GM12801 (cell line): ENCODE results near the gene UBE2V1.

ENCODE experiments used
- TF ChIP-seq, protein P1 (sequence below): IDR thresholded peaks from one replicate; pipeline ENCODE4 v1.5.1; 2011; ENCODE audit warnings: control low read depth; ENCODE audit not compliant: insufficient read length; ENCODE audit errors: extremely low read depth

UBE2V1 gene

DNA sequence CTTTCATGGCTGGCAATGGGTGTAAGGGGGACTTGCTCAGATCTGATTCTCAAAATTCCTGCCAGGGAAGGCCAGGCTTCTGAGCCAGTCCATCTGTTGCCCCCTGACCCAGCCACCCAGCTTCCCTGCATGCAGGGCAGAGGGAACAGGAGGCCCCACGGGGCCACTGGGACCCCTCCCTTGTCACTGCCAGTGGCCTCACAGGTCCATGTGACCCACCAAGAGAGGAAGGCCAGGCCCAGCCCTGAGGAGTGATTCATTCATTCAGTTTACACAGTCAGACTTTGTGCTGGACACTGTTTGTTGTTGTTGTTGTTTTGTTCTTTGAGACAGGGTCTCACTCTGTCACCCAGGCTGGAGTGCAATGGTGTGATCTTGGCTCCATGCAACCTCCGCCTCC is 39.5 kb downstream of the UBE2V1 start:
- TF ChIP-seq, protein P1, sequence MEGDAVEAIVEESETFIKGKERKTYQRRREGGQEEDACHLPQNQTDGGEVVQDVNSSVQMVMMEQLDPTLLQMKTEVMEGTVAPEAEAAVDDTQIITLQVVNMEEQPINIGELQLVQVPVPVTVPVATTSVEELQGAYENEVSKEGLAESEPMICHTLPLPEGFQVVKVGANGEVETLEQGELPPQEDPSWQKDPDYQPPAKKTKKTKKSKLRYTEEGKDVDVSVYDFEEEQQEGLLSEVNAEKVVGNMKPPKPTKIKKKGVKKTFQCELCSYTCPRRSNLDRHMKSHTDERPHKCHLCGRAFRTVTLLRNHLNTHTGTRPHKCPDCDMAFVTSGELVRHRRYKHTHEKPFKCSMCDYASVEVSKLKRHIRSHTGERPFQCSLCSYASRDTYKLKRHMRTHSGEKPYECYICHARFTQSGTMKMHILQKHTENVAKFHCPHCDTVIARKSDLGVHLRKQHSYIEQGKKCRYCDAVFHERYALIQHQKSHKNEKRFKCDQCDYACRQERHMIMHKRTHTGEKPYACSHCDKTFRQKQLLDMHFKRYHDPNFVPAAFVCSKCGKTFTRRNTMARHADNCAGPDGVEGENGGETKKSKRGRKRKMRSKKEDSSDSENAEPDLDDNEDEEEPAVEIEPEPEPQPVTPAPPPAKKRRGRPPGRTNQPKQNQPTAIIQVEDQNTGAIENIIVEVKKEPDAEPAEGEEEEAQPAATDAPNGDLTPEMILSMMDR: no peak

DNA sequence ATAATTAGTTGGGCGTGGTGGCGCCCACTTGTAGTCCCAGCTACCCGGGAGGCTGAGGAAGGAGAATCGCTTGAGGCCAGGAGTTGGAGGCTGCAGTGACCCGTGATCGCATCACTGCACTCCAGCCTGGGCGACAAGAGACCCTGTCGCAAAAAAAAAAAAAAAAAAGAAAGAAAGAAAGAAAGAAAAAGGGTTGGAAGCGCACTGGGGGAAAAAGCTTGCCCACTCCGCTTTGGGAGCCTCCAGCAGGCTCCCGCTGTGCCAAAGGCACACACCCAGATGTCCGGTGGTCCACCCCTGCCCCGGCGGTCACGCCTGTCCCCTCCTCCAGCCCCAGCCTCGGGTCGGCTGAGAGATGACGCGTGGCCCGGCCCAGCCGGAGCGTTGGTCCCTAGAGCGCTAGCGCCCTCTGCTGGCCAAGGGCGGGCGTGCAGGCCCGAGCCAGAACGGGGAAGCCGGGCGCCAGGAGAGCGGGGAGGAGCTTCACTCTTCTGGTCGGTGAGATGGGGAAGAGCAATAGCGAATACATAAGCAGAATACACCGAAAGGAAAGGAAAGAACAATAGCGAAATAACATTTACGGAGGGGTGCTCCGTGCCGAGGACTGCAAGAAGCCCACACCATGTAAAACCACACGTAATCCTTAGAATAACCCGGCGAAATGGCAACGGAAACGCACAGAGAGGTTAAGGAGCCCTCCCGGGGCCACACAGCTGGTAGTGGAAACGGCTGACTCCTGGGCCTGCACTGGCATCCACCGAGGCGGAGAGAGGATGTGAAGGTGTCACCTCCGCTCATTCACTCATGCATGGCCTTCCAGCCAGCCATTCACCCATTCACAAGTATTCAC is 41.7 kb downstream of the UBE2V1 start:
- TF ChIP-seq, protein P1: peak; percentile 63

DNA sequence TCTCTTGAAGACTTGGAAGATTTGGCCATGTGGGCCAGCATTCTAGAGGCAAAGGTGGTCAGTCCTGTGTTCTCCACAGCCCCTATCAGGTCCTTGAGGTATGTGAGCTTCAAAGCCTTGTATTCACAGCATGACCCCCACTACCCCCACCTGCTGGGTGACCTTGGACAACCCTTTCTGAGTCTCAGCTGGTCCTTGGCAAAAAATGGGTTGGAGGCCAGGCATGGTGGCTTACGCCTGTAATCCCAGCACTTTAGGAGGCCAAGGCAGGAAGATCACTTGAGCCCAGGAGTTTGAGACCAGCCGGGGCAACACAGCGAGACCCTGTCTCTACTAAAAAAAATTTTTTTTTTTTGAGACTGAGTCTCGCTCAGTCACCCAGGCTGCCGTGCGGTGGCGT is 42.6 kb downstream of the UBE2V1 start:
- TF ChIP-seq, protein P1: no peak

DNA sequence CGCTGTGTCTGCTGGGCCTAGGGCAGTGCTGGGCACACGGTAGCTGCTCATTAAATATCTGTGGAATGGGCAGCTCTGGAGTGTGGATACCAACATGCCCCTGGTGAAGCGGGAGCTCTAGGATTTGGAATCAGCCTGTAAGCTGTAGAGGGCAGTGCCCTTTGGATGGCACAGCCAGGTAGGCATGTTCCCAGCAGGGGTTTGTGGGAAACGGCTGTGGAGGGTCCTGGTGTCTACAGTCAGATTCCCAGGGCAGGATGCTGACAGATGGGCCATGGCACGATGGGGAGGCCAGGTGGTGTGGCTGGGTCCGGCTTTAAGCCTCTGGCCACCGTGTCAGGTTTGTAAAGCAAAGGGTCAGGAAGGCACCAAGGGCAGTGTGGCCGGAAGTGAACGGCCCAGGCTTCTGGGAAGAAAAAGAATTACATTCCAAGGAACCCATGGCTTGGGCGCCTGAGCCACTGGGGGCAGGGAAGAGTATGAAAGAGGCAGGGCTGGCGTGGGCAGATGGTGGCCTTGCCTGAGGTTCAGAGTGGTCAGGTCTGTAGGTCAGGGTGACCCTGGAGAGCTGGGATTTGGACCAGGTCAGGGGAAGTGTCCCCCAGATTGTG is 44.8 kb downstream of the UBE2V1 start:
- TF ChIP-seq, protein P1: no peak

DNA sequence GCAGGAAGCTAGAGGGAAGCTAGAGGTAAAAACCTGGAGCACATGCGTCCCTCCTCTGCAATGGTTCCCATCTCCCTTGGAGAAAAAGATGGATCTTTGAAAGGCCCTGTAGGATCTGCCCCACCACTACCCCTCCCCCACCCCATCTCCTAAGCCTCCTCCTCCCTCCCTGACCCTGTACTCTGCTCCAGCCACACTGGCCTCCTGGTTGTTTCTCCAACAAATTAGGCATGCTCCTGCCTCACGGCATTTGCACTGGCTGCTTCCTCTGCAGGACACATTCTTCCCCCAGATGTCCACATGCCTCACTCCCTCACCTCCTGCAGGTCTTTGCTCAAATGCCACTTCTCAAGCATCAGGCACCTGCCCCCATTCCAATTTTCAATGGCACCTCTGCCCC is 45.5 kb downstream of the UBE2V1 start:
- TF ChIP-seq, protein P1: no peak

DNA sequence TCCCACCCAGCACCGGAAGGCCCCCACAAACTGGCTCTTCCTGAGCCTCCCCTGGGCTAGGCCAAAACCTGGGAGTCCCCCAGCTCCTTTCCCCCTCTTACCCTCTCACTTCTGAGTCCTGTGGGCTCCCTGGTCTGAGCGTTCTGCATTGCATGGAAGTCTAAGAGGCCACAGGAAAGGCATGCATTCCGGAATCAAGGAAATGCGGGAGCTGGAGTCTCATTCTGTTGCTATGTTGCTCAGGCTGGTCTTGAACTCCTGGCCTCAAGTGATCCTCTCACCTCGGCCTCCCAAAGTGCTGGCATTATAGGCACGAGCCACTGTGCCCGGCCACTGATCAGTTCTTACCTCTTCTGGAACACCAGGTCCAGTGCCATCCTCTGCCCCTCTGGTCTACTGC is 45.9 kb downstream of the UBE2V1 start:
- TF ChIP-seq, protein P1: no peak

DNA sequence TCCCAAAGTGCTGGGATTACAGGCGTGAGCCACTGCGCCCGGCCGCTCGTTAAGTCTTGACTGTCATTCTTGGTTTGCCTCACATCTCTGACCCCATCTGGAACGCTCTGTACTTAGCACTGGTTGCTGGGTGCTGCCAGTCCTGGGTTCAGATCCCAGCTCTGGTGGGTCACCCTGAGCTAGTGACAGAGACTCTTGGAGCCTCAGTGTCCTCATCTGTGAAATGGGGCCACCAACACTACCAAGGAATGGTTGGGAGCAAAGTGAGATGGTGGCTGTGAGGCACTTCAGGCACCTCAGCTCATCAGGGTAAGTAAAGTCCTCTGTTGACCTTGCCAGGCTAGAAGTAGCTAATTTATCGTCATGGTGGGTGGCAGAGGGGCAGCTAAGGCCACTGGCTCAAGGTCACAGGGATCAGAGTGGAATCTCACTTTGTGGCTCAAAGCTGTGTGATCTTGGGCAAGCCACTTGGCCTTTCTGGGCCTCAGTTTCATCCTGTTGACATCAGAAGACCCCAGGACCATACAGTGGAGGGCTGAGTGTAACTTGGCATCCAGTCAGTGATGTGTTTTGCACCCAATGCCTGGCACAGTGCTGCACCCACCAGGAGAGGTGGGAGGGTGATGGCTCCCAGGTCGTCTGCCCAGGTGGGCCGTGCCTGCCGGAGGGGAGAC is 46.7 kb downstream of the UBE2V1 start:
- TF ChIP-seq, protein P1: no peak
